NCI-H1092 (cell line): ENCODE data around the gene GPN2.
"Not testable (repeated sequence)": the region's sequence is repeated elsewhere in the genome, so short reads cannot be mapped to it uniquely, and the experiment has no call there.

Experiments used
- DNase-seq: peaks from one replicate; lab custom pipeline; 2025; lab: John Stamatoyannopoulos, UW

GPN2 gene

DNA sequence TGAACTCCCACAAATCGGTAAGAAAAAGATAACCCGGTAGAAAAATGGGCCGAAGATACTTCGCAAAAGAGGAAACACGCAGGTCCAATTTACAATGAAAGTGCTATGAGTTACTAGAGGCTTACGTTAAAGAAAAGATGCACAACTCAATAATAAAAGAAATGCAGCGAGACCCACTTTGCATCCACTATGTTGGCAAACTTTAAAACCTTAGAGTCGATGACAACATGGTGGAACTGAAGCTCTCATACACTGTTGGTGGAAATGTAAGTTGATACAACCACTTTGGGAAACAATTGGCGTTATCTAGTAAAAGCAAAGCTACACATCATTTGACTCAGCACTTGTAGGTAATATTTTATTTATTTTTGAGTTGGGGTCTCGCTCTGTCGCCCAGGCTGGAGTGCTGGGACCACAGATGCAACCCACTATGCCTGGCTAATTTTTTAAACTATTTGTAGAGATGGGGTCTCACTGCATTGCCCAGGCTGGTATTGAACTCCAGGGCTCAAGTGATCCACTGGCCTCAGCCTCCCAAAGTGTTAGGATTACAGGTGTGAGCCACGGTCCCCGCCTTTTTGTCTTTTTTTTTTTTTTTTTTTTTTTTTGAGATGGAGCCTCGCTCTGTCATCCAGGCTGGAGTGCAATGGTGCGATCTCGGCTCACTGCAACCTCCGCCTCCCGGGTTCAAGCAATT is 10.9 kb upstream of the GPN2 start:
- no peak for DNase-seq

DNA sequence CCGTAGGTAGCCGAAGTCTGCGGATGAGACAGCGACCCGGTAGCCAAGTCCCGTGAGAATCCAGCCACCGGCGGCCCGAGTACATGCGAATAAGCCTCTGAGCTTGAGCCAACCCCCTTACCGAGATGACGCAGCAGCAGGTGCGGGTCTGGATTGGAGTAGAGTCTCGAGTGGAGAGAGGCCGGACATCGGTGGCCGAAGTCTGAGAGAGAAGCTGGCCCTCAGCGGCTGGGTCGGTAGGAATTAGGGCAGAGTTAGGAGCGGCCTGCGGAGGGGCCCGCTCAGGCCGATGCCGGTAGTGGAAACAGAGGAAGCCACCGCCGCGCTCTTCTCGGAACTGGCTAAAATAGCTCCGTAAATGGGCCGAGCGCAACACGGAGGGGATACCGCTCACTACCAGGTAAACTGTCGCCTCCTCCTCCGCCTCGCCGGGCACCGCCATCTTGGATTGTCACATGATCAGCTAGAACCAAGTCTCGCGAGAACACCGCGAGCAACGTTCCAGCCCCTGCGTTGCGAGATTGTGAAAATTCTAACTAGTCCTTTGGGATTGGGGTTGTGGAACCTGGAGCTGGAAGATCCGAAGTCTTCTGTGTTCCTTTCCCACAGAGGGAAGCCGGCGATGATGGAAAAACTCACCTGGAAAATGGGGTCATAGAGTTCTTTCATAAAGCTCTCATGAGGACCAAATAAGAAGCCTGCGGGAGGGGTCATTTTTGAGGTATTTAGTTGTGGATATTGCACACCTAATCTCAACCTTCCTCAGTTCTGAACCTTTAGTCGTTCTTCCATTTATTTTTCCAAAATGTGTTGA is 10.1 kb upstream of the GPN2 start, which contains the start of gene GPATCH3:
GPATCH3 (minus strand) TSS at position 467 of the 814 bp plus-strand sequence; CDS start at position 442, 25 bp downstream.
- peak; percentile 91 for DNase-seq

DNA sequence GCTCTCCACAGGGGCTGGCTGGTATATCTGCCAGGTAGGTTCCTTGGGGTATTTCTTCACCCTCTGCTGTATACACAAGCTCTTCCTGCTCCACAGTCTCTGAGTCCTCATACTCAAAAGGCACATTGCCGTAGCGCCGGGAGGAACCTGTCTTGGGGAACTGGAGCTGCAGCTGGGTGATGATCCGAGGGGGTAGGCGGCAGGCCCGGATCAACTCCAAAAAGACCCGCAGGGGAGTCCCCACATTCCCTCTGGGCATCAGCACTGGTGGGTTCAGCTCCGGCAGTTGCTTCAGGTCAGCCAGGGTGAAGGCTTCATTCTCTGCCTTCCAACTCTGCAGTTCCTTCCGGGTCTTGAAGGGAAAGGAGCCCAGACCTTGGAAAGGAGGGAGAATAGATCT is 7.3 kb upstream of the GPN2 start:
- no peak for DNase-seq

DNA sequence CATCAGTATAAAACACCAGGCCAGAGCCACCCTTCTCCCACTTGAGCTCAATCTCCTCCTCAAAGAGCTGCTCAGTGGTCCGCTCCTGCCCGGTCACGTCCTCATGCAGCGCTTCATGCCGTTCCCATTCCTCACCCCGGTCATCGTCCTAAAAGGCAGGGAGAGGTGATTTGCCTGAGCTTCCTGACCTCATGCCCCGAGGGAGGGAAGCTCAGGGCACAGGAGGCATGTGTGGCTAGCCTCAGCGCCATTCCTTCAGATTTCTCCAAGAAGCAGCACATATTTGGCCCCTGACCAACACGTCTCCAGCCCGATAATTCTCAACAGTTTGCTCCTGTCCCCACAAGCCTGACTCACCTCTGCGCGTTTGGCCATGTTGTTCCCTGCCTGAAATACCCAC is 4.2 kb upstream of the GPN2 start:
- DNase-seq = no peak

DNA sequence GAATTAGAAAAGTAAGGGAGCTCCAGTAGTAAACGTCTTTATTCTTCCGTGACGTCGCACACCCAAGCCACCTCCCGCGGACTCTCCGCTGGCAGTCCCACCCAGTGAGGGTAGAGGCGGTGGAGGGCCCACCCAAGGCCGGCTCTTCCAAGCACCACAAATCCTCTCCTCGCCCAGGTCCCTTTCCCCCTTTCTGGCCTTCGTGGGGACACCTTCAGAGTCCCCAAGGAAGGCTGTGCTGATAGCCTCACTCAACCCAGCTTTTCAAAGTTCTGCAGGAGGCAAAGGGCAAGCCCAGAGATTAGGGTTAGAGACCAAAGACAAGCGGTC is 349 bp upstream of the GPN2 start:
- no peak for DNase-seq

DNA sequence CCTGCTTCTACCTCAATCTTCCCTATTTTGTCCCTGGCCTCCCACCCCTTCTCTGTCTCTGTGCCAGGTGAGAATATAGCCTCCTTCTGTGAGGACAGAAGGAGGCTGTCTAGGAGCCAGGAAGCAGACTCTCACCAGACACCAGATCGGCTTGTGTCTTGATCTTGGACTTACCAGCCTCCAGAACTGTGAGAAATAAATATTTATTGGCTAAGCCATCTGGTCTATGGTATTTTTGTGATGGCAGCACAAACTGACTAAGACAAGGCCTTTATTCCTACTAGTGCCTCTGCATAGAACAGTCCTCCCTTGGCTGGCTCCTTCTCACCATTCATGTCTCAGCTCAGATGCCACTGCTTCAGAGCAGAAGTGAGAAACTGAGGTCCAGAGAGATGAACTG is 1.9 kb downstream of the GPN2 start:
- DNase-seq = no peak

DNA sequence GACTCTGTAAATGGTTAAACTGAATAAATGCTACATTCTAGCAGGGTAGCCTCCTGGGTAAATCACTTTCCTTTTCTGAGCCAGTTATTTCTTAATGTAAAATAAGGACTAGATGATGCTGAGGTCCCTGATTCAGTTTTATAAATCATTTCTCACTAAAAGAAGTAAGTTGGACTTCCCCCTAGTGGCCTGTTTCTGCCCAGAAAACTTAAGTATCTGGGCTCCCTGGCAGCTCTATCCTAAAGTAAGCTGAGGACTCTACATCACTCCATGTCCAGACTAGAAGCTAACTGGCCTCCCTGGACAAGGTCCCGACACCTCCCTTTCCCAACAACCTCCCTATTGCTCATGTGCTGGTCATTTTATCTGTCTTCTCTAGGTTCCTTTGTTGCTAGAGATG is 3.0 kb downstream of the GPN2 start:
- DNase-seq = peak; percentile 7

DNA sequence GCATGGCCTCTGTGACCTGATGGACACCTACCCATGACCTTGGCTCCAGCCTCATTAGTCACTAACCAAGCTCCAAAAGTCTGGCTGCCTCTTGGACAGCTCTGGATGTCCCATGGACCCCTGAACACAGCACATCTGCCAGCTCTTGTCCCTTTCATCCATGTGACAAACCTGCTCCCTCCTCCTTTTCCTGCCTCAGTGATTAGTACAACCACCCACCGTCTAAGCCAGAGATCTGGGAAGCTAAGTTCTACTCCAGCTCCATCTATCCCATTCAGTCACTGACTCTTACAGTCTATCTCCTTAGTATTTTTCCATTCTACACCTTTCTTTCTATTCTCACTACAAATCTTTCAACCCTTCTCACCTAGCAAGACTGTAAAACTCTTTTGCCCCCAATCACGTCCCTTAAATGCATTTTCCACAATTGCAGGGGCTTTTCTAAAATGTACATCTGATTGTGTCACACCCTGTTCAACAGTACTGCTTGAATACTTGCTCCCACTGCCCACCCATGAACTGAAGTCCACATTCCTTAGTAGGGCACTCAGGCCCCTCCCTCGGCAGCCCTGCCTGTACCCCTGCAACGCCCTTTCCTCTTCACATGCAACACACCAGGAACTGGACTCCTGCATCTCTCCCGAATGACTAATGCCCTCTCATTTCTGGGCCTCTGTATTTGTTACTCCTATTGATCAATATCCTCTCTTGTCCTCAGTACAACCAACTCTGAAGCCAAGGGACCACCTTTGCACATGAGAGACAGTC is 7.2 kb downstream of the GPN2 start:
- no peak for DNase-seq

DNA sequence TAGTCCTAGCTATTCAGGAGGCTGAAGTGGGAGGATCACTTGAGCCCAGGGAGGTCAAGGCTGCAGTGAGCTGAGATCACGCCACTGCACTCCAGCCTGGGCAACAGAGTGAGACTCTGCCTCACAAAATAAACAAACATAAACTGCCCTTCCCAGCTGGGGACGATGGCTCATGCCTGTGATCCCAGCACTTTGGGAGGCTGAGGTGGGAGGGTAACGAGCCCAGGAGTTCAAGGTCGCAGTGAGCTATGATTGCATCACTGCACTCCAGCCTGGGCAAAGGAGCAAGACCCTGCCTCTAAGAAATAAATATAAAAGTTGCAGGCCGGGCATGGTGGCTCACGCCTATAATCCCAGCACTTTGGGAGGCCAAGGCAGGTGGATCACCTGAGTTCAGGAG is 8.5 kb downstream of the GPN2 start:
- DNase-seq = not testable (repeated sequence)

DNA sequence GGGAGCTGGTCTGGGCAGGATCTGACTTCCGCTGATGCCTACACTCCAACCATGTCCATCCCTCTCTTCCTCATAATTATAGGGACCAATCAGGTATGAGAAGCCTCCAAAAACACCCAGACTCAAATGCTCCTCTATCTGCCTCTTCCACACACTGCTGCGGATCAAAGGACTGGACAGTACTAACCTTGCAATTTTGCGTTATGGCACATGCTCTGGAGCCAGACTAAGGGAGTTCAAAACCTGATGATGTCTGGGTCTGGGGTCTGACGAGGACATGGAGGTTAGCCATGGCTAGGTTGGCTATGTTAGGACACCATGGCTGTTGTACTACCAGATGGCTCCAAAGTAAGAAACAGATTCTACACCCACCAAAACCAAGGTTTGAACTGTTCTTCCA is 10.3 kb downstream of the GPN2 start:
- no peak for DNase-seq

DNA sequence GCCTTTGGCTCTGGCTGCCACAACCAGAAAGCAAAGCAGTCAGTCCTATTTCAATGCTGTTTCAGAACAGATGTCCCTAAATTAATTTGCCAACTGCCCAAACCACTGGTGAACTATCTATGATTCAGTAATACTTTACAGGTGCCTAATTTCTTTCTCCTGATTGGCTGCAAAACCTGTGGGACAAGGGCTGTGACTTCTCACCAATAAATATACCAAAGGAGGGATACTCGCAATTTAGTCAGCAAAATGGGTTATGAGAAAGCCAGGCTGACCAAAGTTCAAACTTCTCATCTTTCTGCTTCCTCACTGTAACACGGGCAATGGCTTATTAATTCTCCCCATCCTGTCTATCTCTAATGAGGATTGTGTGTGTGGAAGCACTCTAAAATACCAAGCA is 12.8 kb downstream of the GPN2 start:
- no peak for DNase-seq

DNA sequence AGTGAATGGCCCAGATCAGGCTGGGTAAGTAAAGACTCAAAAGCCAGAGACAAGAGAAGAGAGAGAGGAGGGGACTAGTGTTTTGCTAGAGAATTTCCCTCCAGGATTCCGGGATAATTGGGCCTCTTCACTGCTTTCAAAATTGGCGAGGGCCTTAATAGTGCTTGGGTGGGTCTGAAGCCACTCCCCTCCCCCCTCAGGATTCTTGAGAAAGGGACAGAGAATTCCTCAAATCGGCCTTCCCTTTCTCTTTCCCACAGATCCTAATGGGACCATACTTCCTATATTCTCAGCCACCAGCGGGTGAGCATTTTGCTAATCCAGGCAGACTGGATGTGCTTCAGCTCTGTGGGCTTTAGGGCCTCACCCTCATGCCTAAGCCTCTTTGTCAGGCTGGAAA is 15.2 kb downstream of the GPN2 start:
- DNase-seq = no peak

DNA sequence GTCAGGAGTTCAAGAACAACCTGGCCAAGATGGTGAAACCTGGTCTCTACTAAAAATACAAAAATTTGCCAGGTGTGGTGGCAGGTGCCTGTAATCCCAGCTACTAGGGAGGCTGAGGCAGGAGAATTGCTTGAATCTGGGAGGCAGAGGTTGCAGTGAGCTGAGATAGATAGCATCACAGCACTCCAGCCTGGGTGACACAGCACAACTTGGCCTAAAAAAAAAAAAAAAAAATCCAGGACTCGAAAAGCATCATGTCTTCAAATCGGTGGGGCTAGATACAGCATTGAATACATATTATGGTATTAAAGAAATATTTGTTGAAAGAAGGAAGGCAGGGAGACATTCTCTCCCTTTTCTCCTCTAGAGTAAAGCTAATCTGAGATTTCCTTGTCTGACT is 17.0 kb downstream of the GPN2 start:
- not testable (repeated sequence) for DNase-seq

DNA sequence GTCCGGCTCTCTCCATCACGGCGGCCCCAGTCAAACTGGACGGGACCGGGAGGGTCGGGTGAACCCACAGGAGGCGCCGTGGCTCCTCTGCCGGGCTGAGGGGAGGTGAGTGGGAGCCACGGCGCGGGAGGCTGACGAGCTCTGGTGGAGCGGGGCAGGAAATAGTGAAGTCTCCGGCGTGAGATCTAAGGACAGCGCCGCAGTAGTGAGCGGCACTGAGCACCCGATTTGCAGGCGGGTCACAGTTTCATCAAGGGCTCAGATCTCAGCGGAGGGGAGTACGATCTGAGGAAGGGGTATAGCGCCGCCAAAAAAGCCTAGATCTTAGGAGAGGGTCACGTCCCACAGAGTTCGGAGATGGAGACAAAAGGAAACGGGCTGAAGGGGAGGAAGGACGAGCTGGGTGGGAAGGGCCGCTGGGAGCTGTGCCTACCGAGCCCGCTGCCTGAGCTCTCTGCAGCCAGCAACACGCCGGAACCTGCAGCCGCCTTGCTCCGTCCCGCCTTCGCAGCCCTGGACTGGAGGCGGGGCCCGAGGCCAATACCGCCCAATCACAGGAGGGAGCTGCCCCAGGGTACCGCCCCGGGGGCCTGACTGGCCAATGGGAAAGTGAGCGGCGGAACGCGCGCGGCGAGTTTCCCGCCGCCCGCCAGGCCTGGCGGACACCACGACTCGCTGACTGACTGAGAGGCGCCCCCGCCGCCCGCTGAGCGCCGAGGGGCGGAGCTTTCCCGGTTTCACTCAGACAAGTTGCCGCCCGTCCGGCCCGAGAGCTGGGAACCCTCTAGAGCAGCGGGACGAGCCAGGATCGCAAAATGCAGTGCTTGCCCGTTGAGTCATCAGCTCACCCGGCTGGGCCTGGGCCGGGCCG is 25.2 kb downstream of the GPN2 start:
- DNase-seq = peak; percentile 96

DNA sequence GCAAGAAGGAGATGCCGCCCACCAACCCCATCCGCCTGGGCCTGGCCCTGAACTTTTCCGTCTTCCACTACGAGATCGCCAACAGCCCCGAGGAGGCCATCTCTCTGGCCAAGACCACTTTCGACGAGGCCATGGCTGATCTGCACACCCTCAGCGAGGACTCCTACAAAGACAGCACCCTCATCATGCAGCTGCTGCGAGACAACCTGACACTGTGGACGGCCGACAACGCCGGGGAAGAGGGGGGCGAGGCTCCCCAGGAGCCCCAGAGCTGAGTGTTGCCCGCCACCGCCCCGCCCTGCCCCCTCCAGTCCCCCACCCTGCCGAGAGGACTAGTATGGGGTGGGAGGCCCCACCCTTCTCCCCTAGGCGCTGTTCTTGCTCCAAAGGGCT is 26.4 kb downstream of the GPN2 start:
- no peak for DNase-seq

DNA sequence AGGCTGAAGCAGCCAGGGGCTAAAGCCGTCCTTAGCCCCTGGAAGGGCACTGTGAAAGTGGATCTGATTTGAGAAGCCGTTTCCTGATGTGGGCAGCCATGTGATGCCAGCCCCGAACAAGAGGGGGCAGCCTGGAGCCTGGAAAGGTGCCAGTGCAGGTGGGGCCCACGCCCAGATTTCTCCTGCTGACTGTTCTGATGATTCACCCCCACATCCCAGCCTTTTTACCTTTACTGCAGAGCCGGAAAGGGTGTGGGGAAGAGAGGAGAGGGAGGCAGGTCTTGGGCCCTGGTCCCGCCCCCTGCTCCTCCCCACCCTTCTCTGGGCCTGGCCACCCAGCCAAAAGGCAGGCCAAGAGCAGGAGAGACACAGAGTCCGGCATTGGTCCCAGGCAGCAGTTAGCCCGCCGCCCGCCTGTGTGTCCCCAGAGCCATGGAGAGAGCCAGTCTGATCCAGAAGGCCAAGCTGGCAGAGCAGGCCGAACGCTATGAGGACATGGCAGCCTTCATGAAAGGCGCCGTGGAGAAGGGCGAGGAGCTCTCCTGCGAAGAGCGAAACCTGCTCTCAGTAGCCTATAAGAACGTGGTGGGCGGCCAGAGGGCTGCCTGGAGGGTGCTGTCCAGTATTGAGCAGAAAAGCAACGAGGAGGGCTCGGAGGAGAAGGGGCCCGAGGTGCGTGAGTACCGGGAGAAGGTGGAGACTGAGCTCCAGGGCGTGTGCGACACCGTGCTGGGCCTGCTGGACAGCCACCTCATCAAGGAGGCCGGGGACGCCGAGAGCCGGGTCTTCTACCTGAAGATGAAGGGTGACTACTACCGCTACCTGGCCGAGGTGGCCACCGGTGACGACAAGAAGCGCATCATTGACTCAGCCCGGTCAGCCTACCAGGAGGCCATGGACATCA is 27.1 kb downstream of the GPN2 start, which contains the start of gene SFN:
SFN (plus strand) TSS at position 369 of the 904 bp plus-strand sequence; CDS start at position 433, 64 bp downstream.
- DNase-seq = peak; percentile 23

DNA sequence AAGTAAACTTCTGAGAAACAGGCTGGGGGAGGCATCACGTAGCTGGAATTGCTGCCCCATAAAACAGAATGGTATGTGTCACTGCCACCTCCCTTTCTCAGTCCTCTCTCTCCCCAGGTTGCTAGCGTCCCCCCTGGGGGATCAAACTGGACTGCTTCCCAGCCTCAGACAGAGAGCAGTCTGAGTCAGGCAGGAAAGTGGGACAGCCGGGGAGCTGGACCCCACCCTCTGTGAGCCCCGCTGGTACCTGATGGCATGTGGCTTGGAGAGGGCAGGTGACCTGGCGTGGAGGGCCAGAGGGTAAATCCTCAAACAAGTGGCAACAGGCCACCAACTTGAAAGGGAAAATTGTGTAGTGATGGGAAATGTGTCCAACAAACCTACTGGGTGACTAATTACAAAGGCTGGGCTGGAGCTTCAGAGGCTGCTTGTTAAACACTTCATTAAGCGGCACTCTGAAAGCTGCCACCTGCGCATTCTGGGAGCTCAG is 28.1 kb downstream of the GPN2 start:
- no peak for DNase-seq

DNA sequence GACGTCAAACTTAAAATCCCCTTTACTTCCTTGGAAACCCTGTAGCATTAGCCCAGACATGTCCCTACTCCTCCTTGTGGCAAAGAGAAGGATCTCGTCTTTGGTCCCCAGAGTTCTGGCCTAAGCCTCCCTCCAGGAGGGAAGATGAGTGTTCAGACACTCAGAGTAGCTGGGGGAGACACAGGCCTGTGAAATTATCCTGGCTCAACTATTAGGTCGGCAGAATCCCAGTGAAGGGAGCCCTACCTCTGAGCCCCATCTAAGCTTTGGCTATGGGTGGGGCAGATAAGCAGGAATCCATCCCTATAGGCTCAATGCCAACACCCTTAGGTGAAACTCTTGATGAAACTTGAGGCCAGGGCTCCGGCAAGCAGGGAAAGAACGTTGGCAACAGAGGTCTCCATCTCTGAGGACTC is 28.8 kb downstream of the GPN2 start:
- DNase-seq = no peak

DNA sequence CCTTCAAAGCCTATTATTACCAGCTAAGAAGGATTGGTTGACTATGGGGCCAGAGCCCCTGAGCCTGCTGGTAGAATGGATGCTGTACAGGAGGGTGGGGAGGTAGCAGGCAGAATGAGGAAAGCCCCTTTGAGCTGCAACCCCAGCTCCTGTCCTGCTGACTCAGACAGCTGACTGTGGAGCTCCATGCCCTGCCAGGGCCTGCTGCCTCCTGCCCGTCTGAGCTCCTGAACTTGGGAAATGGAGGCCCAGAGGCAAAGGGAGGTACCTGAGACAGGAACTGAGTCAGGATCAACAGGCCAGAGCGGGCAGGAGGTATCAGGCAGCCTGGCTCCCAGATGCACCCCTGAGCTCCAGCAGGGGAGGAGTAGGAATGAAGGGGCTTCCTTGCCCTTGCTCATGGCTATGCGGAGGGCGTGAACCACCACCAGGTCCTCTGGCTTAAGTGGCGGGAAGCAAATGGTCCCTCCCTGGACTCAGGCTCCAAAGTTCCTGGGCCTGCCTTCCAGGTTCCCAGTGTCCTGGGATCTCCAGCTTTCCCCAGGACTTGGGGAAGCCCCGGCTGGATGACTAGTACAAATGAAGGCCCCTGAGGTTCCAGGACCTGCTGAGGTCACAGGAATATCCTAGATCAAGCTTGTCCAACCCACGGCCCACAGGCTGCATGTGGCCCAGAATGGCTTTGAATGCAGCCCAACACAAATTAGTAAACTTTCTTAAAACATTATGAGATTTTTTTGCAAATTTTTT is 31.0 kb downstream of the GPN2 start:
- DNase-seq = no peak

DNA sequence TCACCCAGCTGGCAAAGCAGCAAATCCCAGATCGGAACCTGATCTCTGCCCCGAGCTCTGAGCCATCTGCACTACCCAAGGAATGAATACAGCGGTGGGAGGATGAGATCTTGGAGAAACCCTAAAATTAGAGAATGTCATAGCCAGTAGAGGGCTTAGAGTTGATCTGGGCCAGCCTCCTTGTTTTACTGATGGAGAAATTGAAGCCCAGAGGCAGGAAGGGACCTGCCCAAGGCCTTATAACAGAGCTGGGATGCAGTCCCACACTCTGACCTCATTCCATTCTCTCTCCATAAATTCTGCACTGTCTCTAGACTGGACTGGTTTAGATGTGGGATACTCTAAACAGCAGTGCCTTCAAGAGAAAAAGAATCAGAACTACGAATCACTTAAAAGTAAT is 31.9 kb downstream of the GPN2 start:
- no peak for DNase-seq
